MM.1S (cell line): ENCODE measurements around the gene EIF1B.

Experiments used
- EZH2 ChIP-seq: fragments of 300-600 bp; sonication (generic); optimal IDR thresholded peaks from 2 replicates; pipeline ENCODE3; 2017; ENCODE audit warnings: low read depth, mild to moderate bottlenecking, antibody characterized with exemption, low read length, mixed read lengths
- TF ChIP-seq, protein P1 (sequence below): fragments of 300-600 bp; sonication (generic); IDR thresholded peaks from 2 replicates; pipeline ENCODE4 v1.5.1; 2016; ENCODE audit warnings: antibody characterized with exemption, low read length, mixed read lengths

DNA sequence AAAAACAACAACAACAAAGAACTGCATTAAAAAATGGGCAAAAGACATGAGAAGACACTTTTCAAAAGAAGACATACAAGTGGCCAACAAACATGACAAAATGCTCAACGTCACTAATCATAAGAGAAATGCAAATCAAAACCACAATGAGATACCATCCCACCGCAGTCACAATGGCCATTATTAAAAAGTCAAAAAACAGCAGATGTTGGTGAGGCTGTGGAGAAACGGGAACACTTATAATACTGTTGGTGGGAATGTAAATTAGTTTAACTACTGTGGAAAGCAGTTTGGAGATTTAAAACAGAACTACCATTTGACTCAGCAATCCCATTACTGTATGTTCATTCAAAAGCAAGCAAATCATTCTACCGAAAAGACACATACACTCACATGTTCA is 15.1 kb downstream of the EIF1B start:
- TF ChIP-seq EZH2, result no peak
- TF ChIP-seq, protein P1, sequence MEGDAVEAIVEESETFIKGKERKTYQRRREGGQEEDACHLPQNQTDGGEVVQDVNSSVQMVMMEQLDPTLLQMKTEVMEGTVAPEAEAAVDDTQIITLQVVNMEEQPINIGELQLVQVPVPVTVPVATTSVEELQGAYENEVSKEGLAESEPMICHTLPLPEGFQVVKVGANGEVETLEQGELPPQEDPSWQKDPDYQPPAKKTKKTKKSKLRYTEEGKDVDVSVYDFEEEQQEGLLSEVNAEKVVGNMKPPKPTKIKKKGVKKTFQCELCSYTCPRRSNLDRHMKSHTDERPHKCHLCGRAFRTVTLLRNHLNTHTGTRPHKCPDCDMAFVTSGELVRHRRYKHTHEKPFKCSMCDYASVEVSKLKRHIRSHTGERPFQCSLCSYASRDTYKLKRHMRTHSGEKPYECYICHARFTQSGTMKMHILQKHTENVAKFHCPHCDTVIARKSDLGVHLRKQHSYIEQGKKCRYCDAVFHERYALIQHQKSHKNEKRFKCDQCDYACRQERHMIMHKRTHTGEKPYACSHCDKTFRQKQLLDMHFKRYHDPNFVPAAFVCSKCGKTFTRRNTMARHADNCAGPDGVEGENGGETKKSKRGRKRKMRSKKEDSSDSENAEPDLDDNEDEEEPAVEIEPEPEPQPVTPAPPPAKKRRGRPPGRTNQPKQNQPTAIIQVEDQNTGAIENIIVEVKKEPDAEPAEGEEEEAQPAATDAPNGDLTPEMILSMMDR, result no peak
